Neural cell (in vitro differentiated cells): ENCODE measurements around the gene RABGEF1. TPM values are rescaled to one million over a fixed set of nuclear protein-coding genes. Genes with fewer than 3 reads are reported as not detected.

ENCODE experiments used
- H2AFZ ChIP-seq: fragments of 200-600, 300-800 bp; sonication (generic), shearing (Covaris generic); 2 replicates; pipeline ENCODE4 v1.6.0; 2014; ENCODE audit warnings: low read depth, mild to moderate bottlenecking, antibody characterized with exemption, low read length, moderate library complexity
- H3F3A ChIP-seq: fragments of 200-600 bp; shearing (Covaris generic); 2 replicates; pipeline ENCODE4 v1.6.1; 2016; ENCODE audit warnings: mild to moderate bottlenecking, moderate library complexity, mixed read lengths, antibody characterized with exemption, low read length; ENCODE audit not compliant: insufficient read depth, poor library complexity, severe bottlenecking
- H3K27ac ChIP-seq: fragments of 200-600, 300-800 bp; sonication (generic), shearing (Covaris generic); 2 replicates; pipeline ENCODE4 v1.5.1; 2014; ENCODE audit warnings: mild to moderate bottlenecking, low read length, moderate library complexity
- H3K27me3 ChIP-seq: fragments of 300-800, 200-600 bp; sonication (generic), shearing (Covaris generic); 2 replicates; pipeline ENCODE4 v1.6.0; 2014; ENCODE audit warnings: mild to moderate bottlenecking, low read depth, low read length, moderate library complexity; ENCODE audit not compliant: insufficient read depth
- H3K36me3 ChIP-seq: fragments of 300-800, 200-600 bp; sonication (generic), shearing (Covaris generic); 2 replicates; pipeline ENCODE4 v1.5.1; 2014; ENCODE audit warnings: mild to moderate bottlenecking, antibody characterized with exemption, low read length, moderate library complexity; ENCODE audit not compliant: insufficient read depth
- H3K4me2 ChIP-seq: fragments of 300-800, 200-600 bp; sonication (generic), shearing (Covaris generic); 2 replicates; pipeline ENCODE4 v1.6.0; 2014; ENCODE audit warnings: mild to moderate bottlenecking, low read length
- H3K4me3 ChIP-seq: fragments of 300-800, 200-600 bp; sonication (generic), shearing (Covaris generic); 2 replicates; pipeline ENCODE4 v1.5.1; 2014; ENCODE audit warnings: mild to moderate bottlenecking, low read length, moderate library complexity
- H3K79me2 ChIP-seq: fragments of 200-600 bp; shearing (Covaris generic); replicated peaks from 2 replicates; pipeline ENCODE4 v1.6.0; 2014; ENCODE audit warnings: mild to moderate bottlenecking, low read length, moderate library complexity; ENCODE audit not compliant: insufficient read depth
- H3K9ac ChIP-seq: fragments of 300-800, 200-600 bp; sonication (generic), shearing (Covaris generic); 2 replicates; pipeline ENCODE4 v1.6.1; 2016; ENCODE audit warnings: mild to moderate bottlenecking, low read length, mixed read lengths
- H3K9me2 ChIP-seq: fragments of 200-600 bp; shearing (Covaris generic); 2 replicates; pipeline ENCODE4 v1.6.1; 2016; ENCODE audit warnings: mild to moderate bottlenecking, low read length, mixed read lengths; ENCODE audit not compliant: insufficient read depth
- H3K9me3 ChIP-seq: fragments of 200-600, 300-800 bp; sonication (generic), shearing (Covaris generic); 2 replicates; pipeline ENCODE4 v1.6.1; 2016; ENCODE audit warnings: mild to moderate bottlenecking, mixed run types, low read length, moderate library complexity, mixed read lengths
- H4K20me1 ChIP-seq: fragments of 200-600 bp; shearing (Covaris generic); 2 replicates; pipeline ENCODE4 v1.6.1; 2016; ENCODE audit warnings: mild to moderate bottlenecking, mixed run types; ENCODE audit not compliant: insufficient read depth
- CTCF ChIP-seq: fragments of 450-650 bp; IDR thresholded peaks from 2 replicates; pipeline ENCODE4 v1.5.1; 2014; ENCODE audit warnings: antibody characterized with exemption, mild to moderate bottlenecking, moderate library complexity; ENCODE audit not compliant: poor library complexity, severe bottlenecking
- EP300 ChIP-seq: fragments of 450-650 bp; conservative IDR thresholded peaks from 2 replicates; pipeline ENCODE4 v1.6.1; 2014; ENCODE audit warnings: antibody characterized with exemption, mild to moderate bottlenecking, moderate library complexity; ENCODE audit not compliant: poor library complexity, severe bottlenecking
- EZH2 ChIP-seq: fragments of 200-600, 300-800 bp; shearing (Covaris generic), sonication (generic); IDR thresholded peaks from 2 replicates; pipeline ENCODE4 v1.6.1; 2014; ENCODE audit warnings: antibody characterized with exemption, low read length, borderline replicate concordance, mild to moderate bottlenecking; ENCODE audit not compliant: insufficient read depth, poor library complexity, severe bottlenecking
- MXI1 ChIP-seq: fragments of 450-650 bp; conservative IDR thresholded peaks from 2 replicates; pipeline ENCODE4 v1.6.1; 2014; ENCODE audit warnings: antibody characterized with exemption, mild to moderate bottlenecking; ENCODE audit not compliant: poor library complexity, severe bottlenecking
- POLR2AphosphoS5 ChIP-seq: IDR thresholded peaks from 2 replicates; pipeline ENCODE4 v1.6.1; 2012
- RAD21 ChIP-seq: fragments of 450-650 bp; conservative IDR thresholded peaks from 2 replicates; pipeline ENCODE4 v1.6.1; 2014; ENCODE audit warnings: antibody characterized with exemption, mild to moderate bottlenecking, moderate library complexity
- SMC3 ChIP-seq: fragments of 450-650 bp; conservative IDR thresholded peaks from 2 replicates; pipeline ENCODE4 v1.6.1; 2014; ENCODE audit warnings: antibody characterized with exemption, mild to moderate bottlenecking, moderate library complexity; ENCODE audit not compliant: poor library complexity
- TAF1 ChIP-seq: IDR thresholded peaks from 2 replicates; pipeline ENCODE4 v1.6.1; 2012; ENCODE audit warnings: low read depth
- polyA plus RNA-seq: library from polyadenylated mRNA; depleted of rRNA; stranded (reverse); fragments of >200 nt; gene quantifications from 2 replicates; pipeline ENCODE4 v1.2.3, GENCODE V29; 2014
- TF ChIP-seq, protein P1 (sequence below): IDR thresholded peaks from 2 replicates; pipeline ENCODE4 v1.6.1; 2012; ENCODE audit warnings: borderline replicate concordance

Gene RABGEF1
- polyA plus RNA-seq, 1 donor from 2014 or later: 34.8 TPM

DNA sequence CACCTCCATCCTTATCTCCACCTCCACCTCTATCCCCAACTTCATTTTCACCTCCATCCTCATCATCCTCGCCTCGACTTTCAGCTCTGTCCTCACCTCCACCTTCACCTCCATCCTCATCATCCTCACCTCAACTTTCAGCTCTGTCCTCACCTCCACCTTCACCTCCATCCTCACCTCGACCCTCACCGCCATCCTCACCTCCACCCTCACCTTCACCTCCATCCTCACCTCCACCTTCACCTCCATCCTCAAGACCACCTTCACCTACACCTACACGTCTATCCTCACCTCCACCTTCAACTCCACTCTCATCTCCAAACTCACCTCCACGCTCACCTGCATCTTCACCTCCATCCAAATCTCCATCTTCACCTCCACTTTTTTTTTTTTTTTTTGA is 12.0 kb upstream of the RABGEF1 start:
- TF ChIP-seq RAD21: no peak
- no peak overlapping the region for H3K27ac ChIP-seq
- peaks cover 6% of the 10 kb centered on the region for H3K36me3 ChIP-seq
- H3F3A ChIP-seq: no peaks in the 10 kb centered on the region
- no peak overlapping the region for H2AFZ ChIP-seq
- H3K9ac ChIP-seq: no peak overlapping the region
- H3K4me3 ChIP-seq: no peak overlapping the region
- H3K79me2 ChIP-seq: no peaks in the 10 kb centered on the region
- H3K27me3 ChIP-seq: no peaks in the 10 kb centered on the region
- H4K20me1 ChIP-seq: no peaks in the 10 kb centered on the region
- no peak overlapping the region for H3K4me2 ChIP-seq
- H3K9me2 ChIP-seq: no peaks in the 10 kb centered on the region
- H3K9me3 ChIP-seq: no peaks in the 10 kb centered on the region

DNA sequence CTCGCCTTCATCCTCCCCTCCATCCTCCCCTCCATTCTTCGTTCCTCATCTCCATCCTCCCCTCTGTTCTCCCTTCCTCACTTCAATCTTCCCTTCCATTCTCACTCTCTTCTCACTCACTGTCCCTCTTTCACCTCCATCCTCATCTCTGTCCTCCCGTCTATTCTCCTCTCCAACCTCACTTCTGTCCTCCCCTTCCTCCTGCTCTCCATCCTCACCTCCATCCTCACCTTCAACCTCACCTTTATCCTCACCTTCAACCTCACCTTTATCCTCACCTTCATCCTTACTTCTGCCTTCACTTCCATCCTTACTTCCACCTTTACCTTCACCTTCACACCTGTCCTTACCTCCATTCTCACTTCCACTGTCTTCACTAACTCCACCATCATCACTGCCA is 11.3 kb upstream of the RABGEF1 start:
- Histone ChIP-seq H3F3A (no peaks in the 10 kb centered on the region), H3K79me2 (no peaks in the 10 kb centered on the region), H3K9ac (no peak overlapping the region), H3K36me3 (peaks cover 6% of the 10 kb centered on the region), H4K20me1 (no peaks in the 10 kb centered on the region), H3K4me2 (no peak overlapping the region), H3K27ac (no peak overlapping the region), H3K4me3 (no peak overlapping the region), H3K9me3 (no peaks in the 10 kb centered on the region), H2AFZ (no peak overlapping the region), H3K27me3 (no peaks in the 10 kb centered on the region), H3K9me2 (no peaks in the 10 kb centered on the region)
- TF ChIP-seq, protein P1, sequence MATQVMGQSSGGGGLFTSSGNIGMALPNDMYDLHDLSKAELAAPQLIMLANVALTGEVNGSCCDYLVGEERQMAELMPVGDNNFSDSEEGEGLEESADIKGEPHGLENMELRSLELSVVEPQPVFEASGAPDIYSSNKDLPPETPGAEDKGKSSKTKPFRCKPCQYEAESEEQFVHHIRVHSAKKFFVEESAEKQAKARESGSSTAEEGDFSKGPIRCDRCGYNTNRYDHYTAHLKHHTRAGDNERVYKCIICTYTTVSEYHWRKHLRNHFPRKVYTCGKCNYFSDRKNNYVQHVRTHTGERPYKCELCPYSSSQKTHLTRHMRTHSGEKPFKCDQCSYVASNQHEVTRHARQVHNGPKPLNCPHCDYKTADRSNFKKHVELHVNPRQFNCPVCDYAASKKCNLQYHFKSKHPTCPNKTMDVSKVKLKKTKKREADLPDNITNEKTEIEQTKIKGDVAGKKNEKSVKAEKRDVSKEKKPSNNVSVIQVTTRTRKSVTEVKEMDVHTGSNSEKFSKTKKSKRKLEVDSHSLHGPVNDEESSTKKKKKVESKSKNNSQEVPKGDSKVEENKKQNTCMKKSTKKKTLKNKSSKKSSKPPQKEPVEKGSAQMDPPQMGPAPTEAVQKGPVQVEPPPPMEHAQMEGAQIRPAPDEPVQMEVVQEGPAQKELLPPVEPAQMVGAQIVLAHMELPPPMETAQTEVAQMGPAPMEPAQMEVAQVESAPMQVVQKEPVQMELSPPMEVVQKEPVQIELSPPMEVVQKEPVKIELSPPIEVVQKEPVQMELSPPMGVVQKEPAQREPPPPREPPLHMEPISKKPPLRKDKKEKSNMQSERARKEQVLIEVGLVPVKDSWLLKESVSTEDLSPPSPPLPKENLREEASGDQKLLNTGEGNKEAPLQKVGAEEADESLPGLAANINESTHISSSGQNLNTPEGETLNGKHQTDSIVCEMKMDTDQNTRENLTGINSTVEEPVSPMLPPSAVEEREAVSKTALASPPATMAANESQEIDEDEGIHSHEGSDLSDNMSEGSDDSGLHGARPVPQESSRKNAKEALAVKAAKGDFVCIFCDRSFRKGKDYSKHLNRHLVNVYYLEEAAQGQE: no peak
- TF ChIP-seq TAF1 (no peak), EZH2 (no peak), EP300 (no peak), CTCF (no peak), POLR2AphosphoS5 (no peak), MXI1 (no peak), RAD21 (no peak), SMC3 (no peak)

GRCh38 chr7:66731986-66732385 is 8.5 kb upstream of the RABGEF1 start:
- no peaks in the 10 kb centered on the region for H3F3A ChIP-seq
- H3K9me2 ChIP-seq: no peaks in the 10 kb centered on the region
- no peak overlapping the region for H2AFZ ChIP-seq
- no peaks in the 10 kb centered on the region for H3K79me2 ChIP-seq
- no peaks in the 10 kb centered on the region for H3K27me3 ChIP-seq
- H3K9ac ChIP-seq: no peak overlapping the region
- no peak overlapping the region for H3K27ac ChIP-seq
- no peaks in the 10 kb centered on the region for H4K20me1 ChIP-seq
- H3K4me3 ChIP-seq: no peak overlapping the region
- no peak overlapping the region for H3K4me2 ChIP-seq
- H3K36me3 ChIP-seq: no peaks in the 10 kb centered on the region
- H3K9me3 ChIP-seq: no peaks in the 10 kb centered on the region
- TF ChIP-seq CTCF (no peak), POLR2AphosphoS5 (no peak), TAF1 (no peak)
- TF ChIP-seq, protein P1: no peak
